Measurements from ENCODE around the gene ATG3.
"Not testable (repeated sequence)": the region's sequence is repeated elsewhere in the genome, so short reads cannot be mapped to it uniquely, and the experiment has no call there.

Gene ATG3

DNA sequence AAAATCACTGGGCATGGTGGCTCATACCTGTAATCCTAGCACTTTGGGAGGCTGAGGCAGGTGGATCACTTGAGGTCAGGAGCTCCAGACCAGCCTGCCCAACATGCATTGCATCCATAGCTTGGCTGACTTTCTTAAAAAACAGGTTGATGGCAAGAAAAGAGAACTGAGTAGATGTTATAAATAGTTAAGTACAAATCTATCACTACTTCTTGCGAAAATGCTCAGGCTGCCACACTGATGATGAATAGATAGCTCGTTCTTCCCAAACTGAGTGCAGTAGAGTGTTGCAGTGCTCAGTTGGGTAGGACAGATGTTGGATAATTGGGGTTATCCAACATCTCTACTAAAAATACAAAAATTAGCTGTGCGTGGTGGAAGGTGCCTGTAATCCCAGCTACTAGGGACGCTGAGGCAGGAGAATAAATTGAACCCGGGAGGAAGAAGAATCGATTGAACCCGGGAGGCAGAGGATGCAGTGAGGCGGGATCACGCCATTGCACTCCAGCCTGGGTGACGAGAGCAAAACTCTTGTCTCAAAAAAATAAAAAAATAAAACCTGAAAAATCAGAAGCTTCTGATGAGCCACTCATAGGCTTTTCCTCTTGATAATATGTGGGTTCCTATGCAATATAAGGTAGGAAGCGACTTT is 63.7 kb downstream of the ATG3 start:
- Histone ChIP-seq H3K27ac (no peak overlapping the region), H3K36me3 (no peaks in the 10 kb centered on the region), H3K4me3 (ENCODE audit: low read depth in 1 of 2, low read length in 1 of 2) (no peak overlapping the region), H3K27me3 (no peaks in the 10 kb centered on the region), H3K9me3 (no peaks in the 10 kb centered on the region), H3K4me1 (ENCODE audit: control insufficient read depth in 1 of 2, insufficient read depth in 1 of 2, low read depth in 1 of 2, low read length in 1 of 2) (no peaks in the 10 kb centered on the region)
- TF ChIP-seq, protein P1, sequence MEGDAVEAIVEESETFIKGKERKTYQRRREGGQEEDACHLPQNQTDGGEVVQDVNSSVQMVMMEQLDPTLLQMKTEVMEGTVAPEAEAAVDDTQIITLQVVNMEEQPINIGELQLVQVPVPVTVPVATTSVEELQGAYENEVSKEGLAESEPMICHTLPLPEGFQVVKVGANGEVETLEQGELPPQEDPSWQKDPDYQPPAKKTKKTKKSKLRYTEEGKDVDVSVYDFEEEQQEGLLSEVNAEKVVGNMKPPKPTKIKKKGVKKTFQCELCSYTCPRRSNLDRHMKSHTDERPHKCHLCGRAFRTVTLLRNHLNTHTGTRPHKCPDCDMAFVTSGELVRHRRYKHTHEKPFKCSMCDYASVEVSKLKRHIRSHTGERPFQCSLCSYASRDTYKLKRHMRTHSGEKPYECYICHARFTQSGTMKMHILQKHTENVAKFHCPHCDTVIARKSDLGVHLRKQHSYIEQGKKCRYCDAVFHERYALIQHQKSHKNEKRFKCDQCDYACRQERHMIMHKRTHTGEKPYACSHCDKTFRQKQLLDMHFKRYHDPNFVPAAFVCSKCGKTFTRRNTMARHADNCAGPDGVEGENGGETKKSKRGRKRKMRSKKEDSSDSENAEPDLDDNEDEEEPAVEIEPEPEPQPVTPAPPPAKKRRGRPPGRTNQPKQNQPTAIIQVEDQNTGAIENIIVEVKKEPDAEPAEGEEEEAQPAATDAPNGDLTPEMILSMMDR (IDR thresholded peaks at IDR 0.05) = no peak

DNA sequence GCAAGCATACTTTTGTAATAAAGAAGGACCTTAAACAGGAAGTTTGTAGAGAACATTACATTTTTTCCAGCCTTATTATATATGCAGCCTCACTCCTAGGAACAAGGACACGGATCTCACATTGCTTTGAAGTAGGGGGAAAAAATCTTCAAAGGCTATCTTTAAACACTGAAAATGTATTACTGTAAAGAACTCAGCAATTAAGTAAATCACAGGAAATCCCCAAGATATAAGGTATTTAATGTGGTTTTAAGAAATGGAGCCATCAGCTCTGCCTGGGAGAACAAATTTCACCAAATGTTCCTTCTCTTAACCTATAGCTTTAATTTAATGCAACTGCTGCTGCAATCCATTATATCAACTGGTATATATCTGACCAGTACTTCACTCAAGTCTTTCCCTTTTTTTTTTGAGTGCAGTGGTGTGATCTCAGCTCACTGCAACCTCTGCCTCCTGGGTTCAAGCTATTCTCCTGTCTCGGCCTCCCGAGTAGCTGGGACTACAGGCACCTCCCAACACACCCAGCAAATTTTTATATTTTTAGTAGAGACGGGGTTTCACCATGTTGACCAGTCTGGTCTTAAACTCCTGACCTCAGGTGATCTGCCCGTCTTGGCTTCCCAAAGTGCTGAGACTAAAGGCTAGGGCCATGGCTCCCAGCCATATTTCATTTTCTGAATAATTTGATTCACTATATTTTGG is 65.2 kb downstream of the ATG3 start:
- Histone ChIP-seq H3K27ac (no peak overlapping the region), H3K4me3 (ENCODE audit: low read depth in 1 of 2, low read length in 1 of 2) (no peak overlapping the region), H3K9me3 (no peaks in the 10 kb centered on the region), H3K27me3 (no peaks in the 10 kb centered on the region), H3K4me1 (ENCODE audit: control insufficient read depth in 1 of 2, insufficient read depth in 1 of 2, low read depth in 1 of 2, low read length in 1 of 2) (no peaks in the 10 kb centered on the region), H3K36me3 (no peaks in the 10 kb centered on the region)
- TF ChIP-seq, protein P1 (IDR thresholded peaks at IDR 0.05) = no peak

DNA sequence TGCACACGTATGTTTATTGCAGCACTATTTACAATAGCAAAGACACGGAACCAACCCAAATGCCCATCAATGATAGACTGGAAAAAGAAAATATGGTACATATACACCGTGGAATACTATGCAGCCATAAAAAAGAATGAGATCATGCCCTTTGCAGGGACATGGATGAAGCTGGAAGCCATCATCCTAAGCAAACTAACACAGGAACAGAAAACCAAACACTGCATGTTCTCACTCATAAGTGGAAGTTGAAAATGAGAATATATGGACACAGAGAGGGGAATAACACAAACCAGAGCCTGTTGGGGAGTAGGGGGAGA is 67.4 kb downstream of the ATG3 start:
- H3K4me3 ChIP-seq (ENCODE audit: low read depth in 1 of 2, low read length in 1 of 2); H3K27ac ChIP-seq; H3K27me3 ChIP-seq; H3K4me1 ChIP-seq (ENCODE audit: control insufficient read depth in 1 of 2, insufficient read depth in 1 of 2, low read depth in 1 of 2, low read length in 1 of 2); H3K36me3 ChIP-seq; H3K9me3 ChIP-seq: not testable (repeated sequence)

DNA sequence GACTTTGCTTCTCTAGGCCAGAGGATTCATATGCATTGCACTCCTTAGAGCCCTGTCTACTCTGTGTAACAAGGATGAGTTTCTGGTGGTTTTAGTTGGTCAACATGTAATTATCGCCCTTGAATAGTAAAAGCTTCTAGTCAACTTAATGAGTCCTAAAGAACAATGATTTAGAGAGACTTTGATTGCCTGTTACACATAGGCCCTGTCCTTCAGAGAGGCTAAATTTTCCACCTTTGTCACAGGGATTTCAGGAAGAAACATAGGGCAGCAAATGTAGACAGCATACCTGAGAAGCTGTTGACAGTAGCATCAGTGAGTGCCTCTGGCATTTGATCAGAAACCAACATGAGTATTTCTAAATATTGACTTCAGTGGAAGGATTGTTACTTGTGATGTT is 69.6 kb downstream of the ATG3 start:
- Histone ChIP-seq H3K4me1 (ENCODE audit: control insufficient read depth in 1 of 2, insufficient read depth in 1 of 2, low read depth in 1 of 2, low read length in 1 of 2) (no peaks in the 10 kb centered on the region), H3K9me3 (no peaks in the 10 kb centered on the region), H3K27ac (no peak overlapping the region), H3K36me3 (no peaks in the 10 kb centered on the region), H3K4me3 (ENCODE audit: low read depth in 1 of 2, low read length in 1 of 2) (no peak overlapping the region), H3K27me3 (no peaks in the 10 kb centered on the region)
- TF ChIP-seq, protein P1 (IDR thresholded peaks at IDR 0.05) = no peak

DNA sequence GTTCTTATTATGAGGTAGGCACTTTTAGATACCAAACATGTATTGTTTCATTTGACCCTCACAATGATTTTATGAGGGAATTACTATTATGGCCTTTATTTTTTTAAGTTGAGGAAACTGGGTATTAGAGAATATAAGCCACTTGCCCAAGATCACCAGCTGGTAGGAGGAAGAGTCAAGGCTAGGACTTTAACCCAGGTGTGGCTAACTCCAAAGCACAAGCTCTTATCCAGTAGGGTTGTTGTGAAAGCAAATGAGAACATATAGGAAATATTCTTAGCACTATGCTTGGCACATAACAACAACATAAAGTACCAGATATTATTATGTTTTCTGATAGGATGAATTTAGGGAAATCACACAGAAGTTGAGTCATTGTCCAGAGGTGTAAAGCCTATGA is 70.4 kb downstream of the ATG3 start:
- H3K4me3 ChIP-seq (ENCODE audit: low read depth in 1 of 2, low read length in 1 of 2) = no peak overlapping the region
- TF ChIP-seq, protein P1 (IDR thresholded peaks at IDR 0.05) = no peak

DNA sequence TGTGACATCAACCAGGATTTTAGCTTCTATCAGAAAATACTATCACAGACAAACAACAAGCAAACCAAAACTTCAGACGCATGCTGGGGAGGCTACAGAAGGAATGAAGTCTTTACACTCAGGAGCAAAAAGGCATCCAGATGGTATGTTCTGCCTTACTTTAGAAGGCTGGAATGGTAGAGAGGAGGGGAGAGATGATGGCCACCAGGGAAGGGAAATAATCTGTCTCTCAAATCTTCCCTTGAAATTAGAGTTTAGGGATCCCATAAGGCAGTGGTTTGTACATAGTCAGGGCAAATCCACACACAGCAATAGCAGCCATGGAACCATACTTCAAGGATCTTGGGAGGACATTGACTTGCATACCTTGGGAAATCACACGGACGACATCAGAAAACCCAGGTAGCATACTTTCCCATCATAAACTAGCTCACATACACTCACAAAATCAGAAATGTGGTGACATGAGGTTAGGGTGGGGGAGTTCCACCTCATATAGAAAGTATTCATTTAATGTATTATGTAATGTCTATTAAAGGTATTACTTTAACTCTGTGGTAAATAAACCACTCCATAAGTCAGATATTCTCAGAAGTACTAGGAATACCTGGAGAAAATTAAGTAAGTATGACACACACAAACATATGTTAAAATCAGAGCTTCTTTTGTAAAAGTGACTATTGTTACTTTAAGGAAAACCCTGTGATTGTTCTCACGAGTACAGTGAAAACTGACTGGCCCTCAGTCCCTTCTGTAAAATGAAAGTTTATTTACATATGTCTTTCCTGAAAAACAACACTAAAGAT is 71.9 kb downstream of the ATG3 start:
- TF ChIP-seq, protein P1 (IDR thresholded peaks at IDR 0.05) = no peak
- Histone ChIP-seq H3K4me1 (ENCODE audit: control insufficient read depth in 1 of 2, insufficient read depth in 1 of 2, low read depth in 1 of 2, low read length in 1 of 2) (no peaks in the 10 kb centered on the region), H3K27ac (no peak overlapping the region), H3K4me3 (ENCODE audit: low read depth in 1 of 2, low read length in 1 of 2) (no peak overlapping the region), H3K27me3 (no peaks in the 10 kb centered on the region), H3K9me3 (no peaks in the 10 kb centered on the region), H3K36me3 (no peaks in the 10 kb centered on the region)

More for the DNA sequence above, 70.4 kb downstream of the ATG3 start:
- H3K36me3 ChIP-seq = no peaks in the 10 kb centered on the region
- H3K9me3 ChIP-seq = no peaks in the 10 kb centered on the region
- H3K4me1 ChIP-seq (ENCODE audit: control insufficient read depth in 1 of 2, insufficient read depth in 1 of 2, low read depth in 1 of 2, low read length in 1 of 2) = no peaks in the 10 kb centered on the region
- H3K27me3 ChIP-seq = no peaks in the 10 kb centered on the region
- H3K27ac ChIP-seq = no peak overlapping the region
